Hematopoietic multipotent progenitor cell (in vitro differentiated cells): Measurements from ENCODE around the gene RPL18A. TPM values are rescaled to one million over a fixed set of nuclear protein-coding genes. Genes with fewer than 3 reads are reported as not detected.

Experiments
- DNase-seq, 3 donors: peaks; one replicate each; pipeline ENCODE4 v3.0.0-alpha.2; 2011 to 2015; ENCODE audit warnings: low read depth in 2 of 3, low spot score in 2 of 3
- small RNA-seq: library from RNA; depleted of rRNA; stranded (forward); fragments of <200 nt; gene quantifications from one replicate; pipeline ENCODE3, GENCODE V24; 2012
- total RNA-seq: library from RNA; depleted of rRNA; stranded (reverse); fragments of >200 nt; gene quantifications from one replicate; pipeline ENCODE4 v1.2.3, GENCODE V29; 2012

The RPL18A gene
- total RNA-seq, 1 donor: 2,881 TPM

- DNase-seq: no peak
Observed at GRCh38 chr19:17902701-17903100, 43.0 kb downstream of the RPL18A start.

- no peak for DNase-seq
Observed at GRCh38 chr19:17908244-17908643, 48.5 kb downstream of the RPL18A start.

- no peak for DNase-seq
Observed at GRCh38 chr19:17909003-17909732, 49.5 kb downstream of the RPL18A start.

- DNase-seq: no peak
Observed at GRCh38 chr19:17910791-17911360, 51.2 kb downstream of the RPL18A start.

Small RNAs within 50 kb of the gene (small RNA-seq; reads per million reads assigned to genes)
- gene SNORA68: not detected

Other genes with a start within 250 kb of the RPL18A start
- gene UNC13A, start 171.6 kb upstream of the RPL18A start, total RNA-seq: under 0.01 TPM
- gene MAP1S, start 140.4 kb upstream of the RPL18A start, total RNA-seq: 52.2 TPM
- 41.7 TPM for gene FCHO1, start 108.4 kb upstream of the RPL18A start, total RNA-seq
- 0.54 TPM for gene B3GNT3, start 64.8 kb upstream of the RPL18A start, total RNA-seq
- gene INSL3, start 38.4 kb upstream of the RPL18A start, total RNA-seq: 0.81 TPM
- 127 TPM for gene JAK3, start 11.9 kb upstream of the RPL18A start, total RNA-seq
- gene SLC5A5, start 12.0 kb downstream of the RPL18A start, total RNA-seq: 1.3 TPM
- gene CCDC124, start 73.1 kb downstream of the RPL18A start, total RNA-seq: 22.9 TPM
- under 0.01 TPM for gene KCNN1, start 107.2 kb downstream of the RPL18A start, total RNA-seq
- 87.5 TPM for gene ARRDC2, start 148.3 kb downstream of the RPL18A start, total RNA-seq
- gene IL12RB1, start 227.0 kb downstream of the RPL18A start, total RNA-seq: 7.5 TPM
- gene MAST3, start 237.9 kb downstream of the RPL18A start, total RNA-seq: 8.1 TPM